Fibroblast of villous mesenchyme (primary cell): ENCODE results near the gene FKBP14. TPM values are rescaled to one million over a fixed set of nuclear protein-coding genes. Genes with fewer than 3 reads are reported as not detected.
A peak's percentile ranks its signal among the peaks of the same experiment; 100 is the strongest.

Experiments
- DNase-seq: peaks from one replicate; pipeline ENCODE4 v3.0.0-alpha.2; 2010; ENCODE audit warnings: low read depth
- H3K4me3 ChIP-seq: 2 replicates; pipeline ENCODE4 v1.5.1; 2011; ENCODE audit warnings: low read depth, mild to moderate bottlenecking, low read length
- total RNA-seq: library from RNA; depleted of rRNA; stranded (reverse); fragments of >200 nt; gene quantifications from 2 replicates; pipeline ENCODE4 v1.2.3, GENCODE V29; 2012
- TF ChIP-seq, protein P1 (sequence below): IDR thresholded peaks from 2 replicates; pipeline ENCODE4 v1.5.1; 2012; ENCODE audit warnings: low read depth, mild to moderate bottlenecking, low read length; ENCODE audit not compliant: insufficient read depth

Gene FKBP14
- total RNA-seq, 1 donor: 66.9 TPM

DNA sequence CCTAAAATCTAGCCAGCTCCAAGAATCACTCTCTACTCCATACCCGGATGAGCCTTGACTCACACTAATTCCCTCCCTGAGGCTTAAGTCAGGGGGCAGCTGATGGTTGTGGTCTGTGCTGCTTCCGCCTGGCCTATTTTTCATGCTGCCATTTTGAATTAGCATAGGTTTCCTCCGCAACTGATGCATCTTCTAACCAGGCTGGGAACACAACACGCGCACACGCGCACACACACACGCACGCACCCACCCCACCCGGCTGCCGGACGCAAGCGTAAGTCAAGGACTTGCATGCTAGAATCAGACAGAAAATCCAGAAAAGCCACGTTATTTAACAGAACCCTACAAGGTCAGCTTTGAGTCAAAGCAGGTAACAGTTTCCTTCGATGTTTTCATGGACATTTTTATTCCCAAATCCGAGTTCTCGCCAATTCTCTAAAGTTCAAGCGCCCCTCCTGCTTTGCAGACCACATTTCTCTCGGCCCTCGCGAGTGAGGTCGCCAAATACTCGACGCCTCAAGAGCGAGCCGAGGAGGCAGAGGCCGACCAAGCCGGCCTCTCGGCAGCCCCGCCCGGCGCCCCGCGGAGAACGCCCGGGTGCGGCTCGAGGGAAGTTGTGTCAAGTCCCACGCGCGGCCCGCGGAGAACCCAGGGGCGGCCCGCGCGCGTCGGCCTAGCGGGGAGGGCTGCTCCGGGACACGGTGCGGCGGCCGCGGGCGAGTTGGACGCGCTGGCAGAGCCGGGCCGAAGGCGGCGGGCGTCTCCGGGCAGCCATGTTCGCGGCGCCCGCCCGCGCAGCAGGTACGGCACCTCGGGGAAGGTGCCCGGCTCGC is 37.9 kb downstream of the FKBP14 start:
- H3K4me3 ChIP-seq: peak overlapping the region; percentile 89
- peak; percentile 75 for DNase-seq
- TF ChIP-seq, protein P1, sequence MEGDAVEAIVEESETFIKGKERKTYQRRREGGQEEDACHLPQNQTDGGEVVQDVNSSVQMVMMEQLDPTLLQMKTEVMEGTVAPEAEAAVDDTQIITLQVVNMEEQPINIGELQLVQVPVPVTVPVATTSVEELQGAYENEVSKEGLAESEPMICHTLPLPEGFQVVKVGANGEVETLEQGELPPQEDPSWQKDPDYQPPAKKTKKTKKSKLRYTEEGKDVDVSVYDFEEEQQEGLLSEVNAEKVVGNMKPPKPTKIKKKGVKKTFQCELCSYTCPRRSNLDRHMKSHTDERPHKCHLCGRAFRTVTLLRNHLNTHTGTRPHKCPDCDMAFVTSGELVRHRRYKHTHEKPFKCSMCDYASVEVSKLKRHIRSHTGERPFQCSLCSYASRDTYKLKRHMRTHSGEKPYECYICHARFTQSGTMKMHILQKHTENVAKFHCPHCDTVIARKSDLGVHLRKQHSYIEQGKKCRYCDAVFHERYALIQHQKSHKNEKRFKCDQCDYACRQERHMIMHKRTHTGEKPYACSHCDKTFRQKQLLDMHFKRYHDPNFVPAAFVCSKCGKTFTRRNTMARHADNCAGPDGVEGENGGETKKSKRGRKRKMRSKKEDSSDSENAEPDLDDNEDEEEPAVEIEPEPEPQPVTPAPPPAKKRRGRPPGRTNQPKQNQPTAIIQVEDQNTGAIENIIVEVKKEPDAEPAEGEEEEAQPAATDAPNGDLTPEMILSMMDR: no peak

DNA sequence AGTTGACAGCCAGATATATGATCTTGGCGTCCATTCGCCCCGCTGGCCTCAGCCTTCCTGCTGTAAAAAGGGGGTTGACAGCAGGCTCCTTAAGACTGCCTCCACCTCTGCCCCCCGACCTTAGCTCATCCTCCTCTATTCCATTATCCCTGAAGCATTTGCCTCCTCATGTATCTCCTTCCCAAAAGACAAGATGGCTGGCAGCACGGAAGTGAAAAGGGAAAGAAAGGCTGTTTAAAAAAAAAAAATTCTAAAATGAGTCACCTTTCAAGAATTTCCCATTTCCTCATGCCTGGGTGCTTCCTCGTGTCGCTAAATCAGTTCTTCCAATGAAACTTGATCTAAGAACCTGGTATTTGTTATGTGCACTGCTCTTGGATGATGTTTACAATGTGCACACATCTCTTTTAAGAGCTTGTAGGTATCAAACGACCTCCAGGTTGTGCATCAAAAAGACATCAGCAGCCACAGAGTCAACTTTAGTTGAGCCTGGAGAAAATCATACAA is 38.6 kb downstream of the FKBP14 start:
- TF ChIP-seq, protein P1: no peak
- peak; percentile 88 for DNase-seq
- H3K4me3 ChIP-seq: peak overlapping the region; percentile 89

DNA sequence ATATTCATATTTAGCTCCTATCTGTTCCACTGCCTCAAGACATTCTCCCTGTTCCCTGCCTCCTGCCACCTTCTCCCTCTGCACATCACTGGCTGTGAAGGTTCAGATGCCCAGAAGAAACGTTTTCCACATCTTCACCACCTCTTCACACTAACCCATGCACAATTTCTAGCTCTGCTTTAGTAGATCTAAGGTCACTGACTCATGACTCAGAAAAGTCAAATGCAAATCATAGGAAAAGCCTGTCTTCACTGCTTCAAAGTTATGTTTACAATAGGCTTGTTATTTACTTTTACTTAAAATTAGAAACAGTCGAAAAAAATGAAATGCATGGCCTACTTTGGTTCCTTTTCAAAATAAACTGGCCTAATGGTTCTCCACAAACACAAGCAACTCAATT is 39.4 kb downstream of the FKBP14 start:
- peak overlapping the region; percentile 89 for H3K4me3 ChIP-seq
- DNase-seq: peak; percentile 53
- TF ChIP-seq, protein P1: no peak

DNA sequence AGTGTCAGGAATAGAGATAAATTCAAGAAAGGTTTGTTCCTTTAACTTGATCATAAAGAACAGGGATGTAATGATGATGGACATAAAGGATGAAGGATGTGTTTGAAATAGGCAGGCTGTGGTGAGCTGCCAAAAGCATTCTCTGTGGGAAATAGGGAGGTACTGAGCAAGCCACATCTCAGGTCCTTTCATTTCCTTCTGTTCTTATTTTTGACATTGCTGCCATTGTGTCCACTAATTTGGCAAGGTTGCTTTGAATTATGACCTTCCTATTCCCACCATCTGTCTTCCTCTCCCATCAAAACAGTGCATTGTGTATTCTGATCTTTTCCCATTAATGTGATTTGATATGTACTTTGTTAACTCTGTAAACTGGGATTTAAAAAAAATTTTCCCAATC is 46.4 kb downstream of the FKBP14 start:
- TF ChIP-seq, protein P1: no peak
- DNase-seq: no peak
- no peak overlapping the region for H3K4me3 ChIP-seq

DNA sequence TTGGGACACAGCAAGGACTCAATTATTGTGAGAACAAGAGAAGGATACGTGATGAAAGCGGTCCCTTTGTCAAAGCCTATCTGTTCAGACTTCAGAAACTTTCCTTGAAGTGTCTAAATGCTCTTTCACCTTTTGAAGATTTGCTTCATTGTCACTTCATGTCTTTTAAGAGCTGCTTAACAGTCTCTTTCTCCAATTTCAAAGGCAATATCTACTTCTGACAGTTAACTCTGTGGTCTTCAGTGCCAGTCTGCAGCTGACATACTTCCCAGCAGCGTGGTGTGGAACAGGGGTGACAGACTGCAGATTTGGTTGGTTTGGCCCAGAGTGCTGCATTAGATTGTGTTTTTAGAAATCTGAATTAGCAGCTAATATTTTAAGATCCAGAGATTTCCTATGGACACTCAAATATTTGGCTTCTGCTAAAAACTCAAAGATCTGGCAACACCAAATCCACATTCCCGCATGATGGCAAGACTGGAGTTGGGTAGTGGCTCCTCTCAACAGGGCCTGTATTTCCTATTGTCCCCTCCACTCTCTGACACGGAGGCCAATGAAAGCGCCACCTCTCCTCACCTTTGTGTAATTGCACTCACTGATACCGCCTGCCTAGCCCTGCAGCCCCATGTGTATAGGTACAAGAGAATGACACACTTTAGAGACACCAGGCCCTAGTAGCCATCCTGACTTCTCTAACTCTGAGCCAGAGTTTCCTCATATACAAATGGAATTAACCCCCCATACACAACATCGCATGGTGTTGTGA is 48.4 kb downstream of the FKBP14 start:
- DNase-seq: no peak
- no peak overlapping the region for H3K4me3 ChIP-seq
- TF ChIP-seq, protein P1: no peak

DNA sequence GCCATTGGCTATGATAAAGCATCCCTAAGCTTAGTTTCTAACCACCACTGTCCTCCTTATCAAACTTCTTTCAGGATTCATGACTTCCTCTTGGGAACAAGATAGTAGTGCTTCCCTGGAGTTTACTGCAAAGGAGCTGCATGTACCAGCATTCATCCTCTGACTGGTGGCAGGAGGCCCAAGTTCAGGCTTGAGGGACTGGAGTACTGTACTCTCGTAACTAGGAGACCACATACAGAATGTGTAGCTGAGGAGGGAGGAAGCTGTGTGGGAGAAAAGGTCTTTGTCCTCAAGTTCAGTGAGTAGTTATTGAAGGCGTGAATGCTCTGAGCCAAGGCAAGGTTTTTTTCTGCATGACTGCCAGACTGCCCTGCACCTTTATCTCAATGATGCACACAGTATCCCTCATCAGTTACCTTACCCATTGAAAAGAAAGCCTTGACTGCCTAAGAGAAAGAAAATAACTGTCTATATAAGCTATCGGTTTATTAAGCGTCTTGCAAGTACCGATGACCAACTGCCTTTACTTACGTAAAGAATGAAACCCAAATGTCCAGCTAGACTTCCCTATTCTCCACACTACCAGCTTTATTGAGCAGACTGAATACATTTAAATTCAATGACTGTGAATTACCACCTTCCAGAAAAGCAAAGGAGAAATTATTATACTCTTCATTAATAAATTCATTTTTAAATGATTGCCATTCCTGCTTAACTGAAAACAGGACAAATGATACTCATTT is 49.7 kb downstream of the FKBP14 start:
- TF ChIP-seq, protein P1: no peak
- no peak overlapping the region for H3K4me3 ChIP-seq
- DNase-seq: peak; percentile 86
